Smooth muscle cell (in vitro differentiated cells): ENCODE data around the gene PUDP. TPM values are rescaled to one million over a fixed set of nuclear protein-coding genes. Genes with fewer than 3 reads are reported as not detected.
"Not testable (repeated sequence)": the region's sequence is repeated elsewhere in the genome, so short reads cannot be mapped to it uniquely, and the experiment has no call there.

Experiments
- DNase-seq: peaks from one replicate; lab custom pipeline; 2025; ENCODE audit not compliant: unreplicated experiment; lab: John Stamatoyannopoulos, UW
- H2AFZ ChIP-seq: fragments of 200-600 bp; sonication (generic); 2 replicates; pipeline ENCODE4 v1.6.0; 2016; ENCODE audit warnings: antibody characterized with exemption, low read depth, mild to moderate bottlenecking
- H3F3A ChIP-seq: fragments of 200-600 bp; sonication (generic); 2 replicates; pipeline ENCODE4 v1.6.0; 2017; ENCODE audit warnings: antibody characterized with exemption, low read depth
- H3K27ac ChIP-seq: fragments of 200-600 bp; sonication (generic); 2 replicates; pipeline ENCODE4 v1.5.1; 2016; ENCODE audit warnings: low read depth, mild to moderate bottlenecking
- H3K27me3 ChIP-seq: fragments of 200-600 bp; sonication (generic); 2 replicates; pipeline ENCODE4 v1.6.1; 2016; ENCODE audit warnings: low read depth, mild to moderate bottlenecking
- H3K36me3 ChIP-seq: fragments of 200-600 bp; sonication (generic); 2 replicates; pipeline ENCODE4 v1.5.1; 2016; ENCODE audit warnings: low read depth
- H3K4me1 ChIP-seq: fragments of 200-600 bp; sonication (generic); 2 replicates; pipeline ENCODE4 v1.5.1; 2016; ENCODE audit warnings: low read depth
- H3K4me2 ChIP-seq: fragments of 200-600 bp; sonication (generic); 2 replicates; pipeline ENCODE4 v1.6.0; 2016; ENCODE audit warnings: mild to moderate bottlenecking
- H3K4me3 ChIP-seq: fragments of 200-600 bp; sonication (generic); 2 replicates; pipeline ENCODE4 v1.5.1; 2016; ENCODE audit warnings: mild to moderate bottlenecking
- H3K79me2 ChIP-seq: fragments of 200-600 bp; sonication (generic); 2 replicates; pipeline ENCODE4 v1.6.0; 2016; ENCODE audit warnings: low read depth, mild to moderate bottlenecking
- H3K9ac ChIP-seq: fragments of 200-600 bp; sonication (generic); 2 replicates; pipeline ENCODE4 v1.6.0; 2016; ENCODE audit warnings: low read depth
- H3K9me3 ChIP-seq: fragments of 200-600 bp; sonication (generic); replicated peaks from 2 replicates; pipeline ENCODE4 v1.5.1; 2016; ENCODE audit warnings: low read depth
- H4K20me1 ChIP-seq: fragments of 200-600 bp; sonication (generic); 2 replicates; pipeline ENCODE4 v1.6.0; 2016; ENCODE audit warnings: low read depth
- WGBS: methylation state at CpG from one replicate; pipeline ENCODE4 v1.1.7; 2016; ENCODE audit warnings: low lambda C conversion rate; 5-methylcytosine and 5-hydroxymethylcytosine counted together
- polyA plus RNA-seq: library from polyadenylated mRNA; unstranded; fragments of >200 nt; fragmentation: Nextera tagmentation; extraction: Ambion mirVana; gene quantifications from 2 replicates; pipeline ENCODE4 v1.2.1, GENCODE V29; 2016
- total RNA-seq: library from RNA; depleted of rRNA; stranded (reverse); fragments of >200 nt; gene quantifications from 2 replicates; pipeline ENCODE4 v1.2.3, GENCODE V29; 2014
- TF ChIP-seq, protein P1 (sequence below): fragments of 200-600 bp; sonication (generic); IDR thresholded peaks from 2 replicates; pipeline ENCODE4 v1.5.1; 2017; ENCODE audit warnings: borderline replicate concordance, mild to moderate bottlenecking, antibody characterized with exemption; ENCODE audit not compliant: insufficient read depth, poor library complexity, severe bottlenecking

Gene PUDP
- total and polyA plus RNA-seq, 2 experiments from 2014 or later: 13.2 to 19.5 TPM

DNA sequence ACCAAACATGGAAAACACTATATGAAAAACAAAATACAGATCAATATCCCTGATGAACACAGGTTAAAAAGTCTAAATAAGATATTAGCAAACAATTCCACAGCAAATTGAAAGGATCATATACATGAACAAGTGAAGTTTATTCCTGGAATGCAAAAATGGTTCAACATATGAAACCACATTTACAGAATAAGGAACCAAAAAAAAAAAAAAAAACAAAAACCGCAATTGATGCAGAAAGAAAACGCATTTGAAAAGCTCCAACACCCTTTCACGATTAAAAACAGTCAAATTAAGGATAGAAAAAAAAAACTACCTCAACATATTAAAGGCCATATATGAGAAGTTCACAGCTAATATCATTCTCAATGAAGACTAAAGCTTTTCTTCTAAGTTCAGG, 45.8 kb downstream of the PUDP start:
- TF ChIP-seq, protein P1, sequence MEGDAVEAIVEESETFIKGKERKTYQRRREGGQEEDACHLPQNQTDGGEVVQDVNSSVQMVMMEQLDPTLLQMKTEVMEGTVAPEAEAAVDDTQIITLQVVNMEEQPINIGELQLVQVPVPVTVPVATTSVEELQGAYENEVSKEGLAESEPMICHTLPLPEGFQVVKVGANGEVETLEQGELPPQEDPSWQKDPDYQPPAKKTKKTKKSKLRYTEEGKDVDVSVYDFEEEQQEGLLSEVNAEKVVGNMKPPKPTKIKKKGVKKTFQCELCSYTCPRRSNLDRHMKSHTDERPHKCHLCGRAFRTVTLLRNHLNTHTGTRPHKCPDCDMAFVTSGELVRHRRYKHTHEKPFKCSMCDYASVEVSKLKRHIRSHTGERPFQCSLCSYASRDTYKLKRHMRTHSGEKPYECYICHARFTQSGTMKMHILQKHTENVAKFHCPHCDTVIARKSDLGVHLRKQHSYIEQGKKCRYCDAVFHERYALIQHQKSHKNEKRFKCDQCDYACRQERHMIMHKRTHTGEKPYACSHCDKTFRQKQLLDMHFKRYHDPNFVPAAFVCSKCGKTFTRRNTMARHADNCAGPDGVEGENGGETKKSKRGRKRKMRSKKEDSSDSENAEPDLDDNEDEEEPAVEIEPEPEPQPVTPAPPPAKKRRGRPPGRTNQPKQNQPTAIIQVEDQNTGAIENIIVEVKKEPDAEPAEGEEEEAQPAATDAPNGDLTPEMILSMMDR: no peak
- no peak overlapping the region for H2AFZ ChIP-seq
- no peak overlapping the region for H3K4me3 ChIP-seq
- H3K4me2 ChIP-seq: no peak overlapping the region
- no peak overlapping the region for H3K27ac ChIP-seq
- no peak for DNase-seq
- no peaks in the 10 kb centered on the region for H3F3A ChIP-seq
- peaks cover 3% of the 10 kb centered on the region for H3K9me3 ChIP-seq
- WGBS: 43% methylated on average over 3 of the region's 3 CpGs
- no peaks in the 10 kb centered on the region for H3K79me2 ChIP-seq
- no peaks in the 10 kb centered on the region for H3K36me3 ChIP-seq
- no peaks in the 10 kb centered on the region for H3K4me1 ChIP-seq
- H3K9ac ChIP-seq: no peak overlapping the region
- H3K27me3 ChIP-seq: no peaks in the 10 kb centered on the region
- no peaks in the 10 kb centered on the region for H4K20me1 ChIP-seq

DNA sequence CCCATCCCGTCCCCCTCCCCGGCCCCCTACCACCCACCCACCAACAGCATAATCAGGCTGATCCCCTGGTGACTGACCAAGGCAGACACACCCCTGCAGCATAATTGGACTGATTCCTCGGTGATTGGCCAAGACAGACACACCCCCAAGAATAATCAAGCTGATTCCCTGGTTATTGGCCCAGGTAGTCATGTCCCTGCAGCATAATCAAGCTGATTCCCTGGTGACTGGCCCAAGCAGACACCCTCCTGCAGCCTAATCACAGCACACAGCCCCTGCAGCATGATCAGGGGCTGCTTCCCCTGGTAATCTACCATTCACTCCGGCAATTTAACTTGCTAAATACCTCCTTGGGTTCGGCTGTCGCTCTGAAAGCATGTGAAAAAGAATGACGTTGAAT, 47.9 kb downstream of the PUDP start:
- H3K9me3 ChIP-seq: peaks cover 3% of the 10 kb centered on the region
- no peaks in the 10 kb centered on the region for H3K4me1 ChIP-seq
- H3K9ac ChIP-seq: no peak overlapping the region
- no peak for DNase-seq
- WGBS: 66% methylated on average over 4 of the region's 7 CpGs
- no peaks in the 10 kb centered on the region for H3K36me3 ChIP-seq
- H3K4me3 ChIP-seq: no peak overlapping the region
- H3K27ac ChIP-seq: no peak overlapping the region
- no peaks in the 10 kb centered on the region for H3K27me3 ChIP-seq
- H3K79me2 ChIP-seq: no peaks in the 10 kb centered on the region
- H4K20me1 ChIP-seq: no peaks in the 10 kb centered on the region
- no peak overlapping the region for H3K4me2 ChIP-seq
- no peak overlapping the region for H2AFZ ChIP-seq
- TF ChIP-seq, protein P1: no peak
- H3F3A ChIP-seq: no peaks in the 10 kb centered on the region

DNA sequence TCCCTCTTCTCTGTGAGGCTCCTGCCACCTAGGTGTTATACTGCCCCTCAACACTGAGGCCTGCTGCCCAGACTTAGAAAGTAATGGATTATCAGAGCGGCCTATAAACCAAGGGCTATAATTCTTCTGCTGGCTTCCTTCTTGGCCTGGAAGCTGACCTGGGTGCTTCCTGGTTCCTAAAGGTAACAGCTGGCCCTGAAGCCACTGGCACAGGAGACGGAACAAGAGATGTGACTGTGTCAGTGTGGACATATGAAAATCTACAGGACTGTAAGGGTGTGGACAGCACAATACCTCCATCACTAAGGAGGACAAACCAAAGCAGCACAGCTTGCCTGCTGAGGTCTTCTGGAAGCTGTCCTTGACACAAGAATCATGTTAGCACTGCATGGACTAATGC, 52.3 kb downstream of the PUDP start:
- H3K9ac ChIP-seq, H4K20me1 ChIP-seq, DNase-seq, H3K27me3 ChIP-seq, H3K9me3 ChIP-seq, H3K4me2 ChIP-seq, H3K4me1 ChIP-seq, H3K27ac ChIP-seq, H2AFZ ChIP-seq, H3K36me3 ChIP-seq, H3F3A ChIP-seq, H3K79me2 ChIP-seq, H3K4me3 ChIP-seq: not testable (repeated sequence)
- 94% methylated on average over 2 of the region's 2 CpGs for WGBS

DNA sequence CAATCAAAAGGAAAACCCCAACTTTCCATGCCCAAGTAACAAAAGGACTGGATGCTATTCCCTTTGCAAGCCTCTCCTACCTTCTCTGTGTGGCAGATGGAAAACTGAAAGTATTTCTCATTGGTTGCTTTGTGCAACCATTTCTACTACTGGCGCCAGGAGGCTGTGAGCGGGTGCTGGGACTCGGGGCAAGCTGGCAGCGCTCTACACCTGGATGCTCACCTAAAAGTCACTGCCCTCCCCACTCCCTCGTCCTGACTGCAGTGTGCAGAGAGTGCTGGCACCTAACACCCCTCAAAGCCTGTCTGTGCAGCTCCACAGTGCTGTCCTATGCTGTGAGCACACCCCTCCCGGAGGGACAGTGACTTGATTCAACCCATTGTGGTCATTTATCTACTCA, 54.6 kb downstream of the PUDP start:
- H3K36me3 ChIP-seq: no peaks in the 10 kb centered on the region
- H3K4me2 ChIP-seq: no peak overlapping the region
- H2AFZ ChIP-seq: no peak overlapping the region
- TF ChIP-seq, protein P1: no peak
- no peaks in the 10 kb centered on the region for H3F3A ChIP-seq
- no peak overlapping the region for H3K27ac ChIP-seq
- no peaks in the 10 kb centered on the region for H3K27me3 ChIP-seq
- peaks cover 8% of the 10 kb centered on the region for H4K20me1 ChIP-seq
- no peaks in the 10 kb centered on the region for H3K4me1 ChIP-seq
- DNase-seq: no peak
- no peaks in the 10 kb centered on the region for H3K79me2 ChIP-seq
- 88% methylated on average over 6 of the region's 6 CpGs for WGBS
- H3K4me3 ChIP-seq: no peak overlapping the region
- H3K9ac ChIP-seq: no peak overlapping the region
- no peaks in the 10 kb centered on the region for H3K9me3 ChIP-seq
